ENCODE results near the gene LDLRAD2. TPM values are rescaled to one million over a fixed set of nuclear protein-coding genes. Genes with fewer than 3 reads are reported as not detected.
"Not testable (repeated sequence)": the region's sequence is repeated elsewhere in the genome, so short reads cannot be mapped to it uniquely, and the experiment has no call there.

LDLRAD2 gene
- not detected for total RNA-seq

GRCh38 chr1:21811875-21812305 lies at the start of gene LDLRAD2:
Gene LDLRAD2, plus strand, starts transcription at chr1:21812265. Its CDS starts 187 bp downstream, at chr1:21812452.
- TF ChIP-seq POLR2AphosphoS5 (IDR thresholded peaks at IDR 0.05; ENCODE audit: insufficient read depth in 1 of 2, low read depth in 1 of 2) (no peak), POLR2A (IDR thresholded peaks at IDR 0.05) (no peak)
- peaks cover 7% of the 10 kb centered on the region for H3K4me1 ChIP-seq
- H3K36me3 ChIP-seq = no peaks in the 10 kb centered on the region
- intact Hi-C loops (cut with DNase I) = no loop called here
- no peaks in the 10 kb centered on the region for H3K9me3 ChIP-seq
- no peak within 1 kb of the TSS for H3K27ac ChIP-seq
- no peak within 1 kb of the TSS for H3K4me3 ChIP-seq
- H3K27me3 ChIP-seq = no peaks in the 10 kb centered on the region
- DNase-seq (ENCODE audit: extremely low spot score in 2 of 2) = no peak

DNA sequence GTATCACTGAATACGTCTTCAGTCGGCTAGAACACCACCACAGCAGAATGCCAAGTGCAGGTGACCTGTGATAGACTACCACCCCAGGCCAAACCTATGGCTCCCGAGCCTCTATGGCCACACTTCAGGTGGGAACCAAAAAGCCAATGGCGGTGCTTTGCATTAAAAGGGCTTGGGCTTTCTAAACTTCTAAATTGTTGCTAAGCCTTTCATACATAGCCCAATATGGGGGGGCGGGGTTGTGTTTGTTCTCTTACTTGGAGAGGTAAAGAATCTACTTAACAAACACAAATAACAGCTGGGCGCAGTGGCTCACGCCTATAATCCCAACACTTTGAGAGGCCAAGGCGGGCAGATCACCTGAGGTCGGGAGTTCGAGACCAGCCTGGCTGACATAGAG lies 48.8 kb upstream of the LDLRAD2 start:
- intact Hi-C loops (cut with DNase I) = no loop called here

DNA sequence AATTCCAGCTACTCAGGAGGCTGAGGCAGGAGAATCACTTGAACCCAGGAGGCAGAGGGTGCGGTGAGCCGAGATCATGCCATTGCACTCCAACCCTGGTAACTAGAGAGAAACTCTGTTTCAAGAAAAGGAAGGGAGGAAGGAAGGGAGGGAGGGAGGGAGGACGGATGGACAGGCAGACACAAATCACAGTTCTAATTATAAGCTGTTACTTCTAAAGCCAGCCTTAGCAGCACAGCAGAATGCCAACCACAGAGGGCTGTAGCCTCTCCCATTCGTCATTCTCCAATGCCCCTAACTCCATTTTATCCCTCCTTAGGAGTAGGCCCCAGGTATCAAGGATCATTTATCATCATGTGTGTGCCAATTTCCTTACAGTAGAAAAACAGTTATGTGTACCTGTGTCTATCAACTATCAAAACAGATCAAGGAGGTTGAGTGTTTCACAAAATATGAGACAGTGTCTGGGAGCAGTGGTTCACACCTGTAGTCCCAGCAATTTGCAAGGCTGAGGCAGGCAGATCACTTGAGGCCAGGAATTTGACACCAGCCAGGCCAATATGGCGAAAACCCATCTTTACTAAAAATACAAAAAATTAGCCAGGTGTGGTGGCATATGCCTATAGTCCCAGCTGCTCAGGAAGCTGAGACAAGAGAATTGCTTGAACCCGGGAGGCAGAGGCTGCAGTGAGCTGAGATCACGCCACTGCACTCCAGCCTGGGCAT lies 48.2 kb upstream of the LDLRAD2 start:
- TF ChIP-seq POLR2A (IDR thresholded peaks at IDR 0.05) (no peak), POLR2AphosphoS5 (IDR thresholded peaks at IDR 0.05; ENCODE audit: insufficient read depth in 1 of 2, low read depth in 1 of 2) (no peak)
- Histone ChIP-seq H3K27me3 (no peaks in the 10 kb centered on the region), H3K9me3 (no peaks in the 10 kb centered on the region), H3K36me3 (no peaks in the 10 kb centered on the region), H3K27ac (no peak overlapping the region), H3K4me3 (no peak overlapping the region), H3K4me1 (peaks cover 77% of the 10 kb centered on the region)
- intact Hi-C loops (cut with DNase I) = no loop called here
- no peak for DNase-seq (ENCODE audit: extremely low spot score in 2 of 2)

More for the DNA sequence above, 48.8 kb upstream of the LDLRAD2 start:
- H3K27me3 ChIP-seq = no peaks in the 10 kb centered on the region
- H3K36me3 ChIP-seq = no peaks in the 10 kb centered on the region
- no peak for DNase-seq (ENCODE audit: extremely low spot score in 2 of 2)
- H3K9me3 ChIP-seq = no peaks in the 10 kb centered on the region
- peaks cover 74% of the 10 kb centered on the region for H3K4me1 ChIP-seq
- TF ChIP-seq POLR2AphosphoS5 (IDR thresholded peaks at IDR 0.05; ENCODE audit: insufficient read depth in 1 of 2, low read depth in 1 of 2) = no peak
- no peak for TF ChIP-seq CTCF (IDR thresholded peaks at IDR 0.05)
- TF ChIP-seq POLR2A (IDR thresholded peaks at IDR 0.05) = no peak
- H3K27ac ChIP-seq = no peak overlapping the region
- H3K4me3 ChIP-seq = no peak overlapping the region

DNA sequence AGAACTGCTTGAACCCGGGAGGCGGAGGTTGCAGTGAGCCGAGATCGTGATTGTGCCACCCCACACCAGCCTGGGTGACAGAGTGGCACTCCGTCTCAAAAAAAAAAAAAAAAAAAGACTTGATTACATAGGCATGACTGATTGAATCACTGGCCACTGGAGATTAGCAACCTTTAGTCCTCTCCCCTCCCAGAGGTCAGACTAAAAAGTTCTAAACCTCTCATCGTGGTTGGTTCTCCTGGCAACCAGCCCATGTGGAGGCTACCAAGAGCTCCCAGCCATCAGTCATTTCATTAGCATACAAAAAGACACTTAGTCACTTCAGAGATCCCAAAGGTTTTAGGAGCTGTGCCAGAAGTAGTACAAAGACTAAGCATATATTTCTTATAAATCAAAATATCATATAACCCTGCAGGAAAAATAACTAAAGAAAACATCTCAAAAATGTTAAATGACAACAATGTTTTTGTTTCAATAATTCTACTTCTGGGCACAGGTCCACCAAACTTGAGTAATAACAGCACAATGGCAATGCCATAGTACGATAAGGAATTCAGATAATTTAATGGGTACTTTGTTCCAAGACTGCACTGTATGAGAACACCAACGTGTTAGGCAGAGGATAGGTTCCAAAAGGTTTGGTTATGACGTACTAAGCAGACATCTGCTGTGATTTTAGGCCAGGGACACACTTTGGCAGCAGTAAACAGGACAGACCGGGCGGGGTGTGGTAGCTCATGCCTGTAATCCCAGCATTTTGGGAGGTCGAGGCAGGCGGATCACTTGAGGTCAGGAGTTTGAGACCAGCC lies 47.2 kb upstream of the LDLRAD2 start:
- no peak overlapping the region for H3K4me3 ChIP-seq
- H3K4me1 ChIP-seq = peaks cover 68% of the 10 kb centered on the region
- peak overlapping the region; percentile 47 for H3K27ac ChIP-seq

DNA sequence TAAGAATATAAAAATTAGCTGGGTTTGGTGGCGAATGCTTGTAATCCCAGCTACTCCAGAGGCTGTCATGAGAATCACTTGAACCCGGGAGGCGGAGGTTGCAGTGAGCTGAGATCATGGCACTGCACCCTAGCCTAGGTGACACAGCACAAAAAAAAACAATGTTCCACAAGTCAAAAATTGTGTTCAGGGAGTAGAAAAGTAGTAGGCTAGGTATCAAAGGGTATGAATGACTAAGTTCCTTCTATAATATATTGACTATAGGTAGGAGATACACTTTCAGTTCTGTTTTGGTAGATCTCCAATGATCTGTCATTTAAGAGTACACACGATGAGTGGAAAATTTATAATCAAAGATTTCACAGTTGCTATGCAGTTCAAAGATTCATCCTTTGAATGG lies 45.9 kb upstream of the LDLRAD2 start:
- intact Hi-C loops (cut with DNase I) = no loop called here
- Histone ChIP-seq H3K4me3 (no peak overlapping the region), H3K9me3 (no peaks in the 10 kb centered on the region), H3K27ac (no peak overlapping the region), H3K4me1 (peaks cover 68% of the 10 kb centered on the region), H3K27me3 (no peaks in the 10 kb centered on the region), H3K36me3 (no peaks in the 10 kb centered on the region)
- TF ChIP-seq CTCF (IDR thresholded peaks at IDR 0.05) (no peak), POLR2AphosphoS5 (IDR thresholded peaks at IDR 0.05; ENCODE audit: insufficient read depth in 1 of 2, low read depth in 1 of 2) (no peak), POLR2A (IDR thresholded peaks at IDR 0.05) (no peak)
- DNase-seq (ENCODE audit: extremely low spot score in 2 of 2) = no peak

More for the DNA sequence above, 47.2 kb upstream of the LDLRAD2 start:
- TF ChIP-seq CTCF (IDR thresholded peaks at IDR 0.05) = no peak
- no peak for TF ChIP-seq POLR2A (IDR thresholded peaks at IDR 0.05)
- TF ChIP-seq POLR2AphosphoS5 (IDR thresholded peaks at IDR 0.05; ENCODE audit: insufficient read depth in 1 of 2, low read depth in 1 of 2) = peak in 1 of 2 donors; percentile 58
- Histone ChIP-seq H3K36me3 (no peaks in the 10 kb centered on the region), H3K9me3 (no peaks in the 10 kb centered on the region), H3K27me3 (no peaks in the 10 kb centered on the region)
- DNase-seq (ENCODE audit: extremely low spot score in 2 of 2) = no peak
- intact Hi-C loops (cut with DNase I) = no loop called here

- H3K9me3 ChIP-seq; intact Hi-C loops (cut with DNase I): not testable (repeated sequence)
- peaks cover 60% of the 10 kb centered on the region for H3K4me1 ChIP-seq
Measured at GRCh38 chr1:21767106-21767505, 45.0 kb upstream of the LDLRAD2 start.

More at GRCh38 chr1:21767106-21767505, 45.0 kb upstream of the LDLRAD2 start:
- H3K27me3 ChIP-seq; DNase-seq (ENCODE audit: extremely low spot score in 2 of 2); H3K4me3 ChIP-seq; H3K36me3 ChIP-seq; H3K27ac ChIP-seq: not testable (repeated sequence)

Data from vagina (tissue), 2 donors.